ENCODE results near the gene NPIPB12.
"Not testable (repeated sequence)": the region's sequence is repeated elsewhere in the genome, so short reads cannot be mapped to it uniquely, and the experiment has no call there.

DNA sequence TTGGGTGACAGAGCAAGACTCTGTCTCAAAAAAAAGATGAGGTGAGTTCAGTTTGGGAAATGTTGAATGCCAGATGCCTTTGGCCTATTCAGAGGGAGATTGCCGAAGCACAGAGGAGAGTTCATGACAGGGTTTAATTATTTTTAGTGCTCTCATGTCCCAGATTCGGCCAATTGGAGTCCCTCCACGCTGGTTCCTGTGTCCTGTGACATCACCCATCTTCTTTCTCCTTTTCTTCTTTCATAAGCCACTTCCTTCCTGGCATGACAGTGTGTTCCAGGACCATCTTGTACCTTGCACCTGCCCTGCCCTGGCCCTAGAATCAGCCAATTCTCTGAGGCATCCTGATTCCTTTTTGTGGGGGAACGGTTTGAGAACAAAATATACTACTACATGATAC lies 34.1 kb downstream of the NPIPB12 start:
- TF ChIP-seq, protein P1, sequence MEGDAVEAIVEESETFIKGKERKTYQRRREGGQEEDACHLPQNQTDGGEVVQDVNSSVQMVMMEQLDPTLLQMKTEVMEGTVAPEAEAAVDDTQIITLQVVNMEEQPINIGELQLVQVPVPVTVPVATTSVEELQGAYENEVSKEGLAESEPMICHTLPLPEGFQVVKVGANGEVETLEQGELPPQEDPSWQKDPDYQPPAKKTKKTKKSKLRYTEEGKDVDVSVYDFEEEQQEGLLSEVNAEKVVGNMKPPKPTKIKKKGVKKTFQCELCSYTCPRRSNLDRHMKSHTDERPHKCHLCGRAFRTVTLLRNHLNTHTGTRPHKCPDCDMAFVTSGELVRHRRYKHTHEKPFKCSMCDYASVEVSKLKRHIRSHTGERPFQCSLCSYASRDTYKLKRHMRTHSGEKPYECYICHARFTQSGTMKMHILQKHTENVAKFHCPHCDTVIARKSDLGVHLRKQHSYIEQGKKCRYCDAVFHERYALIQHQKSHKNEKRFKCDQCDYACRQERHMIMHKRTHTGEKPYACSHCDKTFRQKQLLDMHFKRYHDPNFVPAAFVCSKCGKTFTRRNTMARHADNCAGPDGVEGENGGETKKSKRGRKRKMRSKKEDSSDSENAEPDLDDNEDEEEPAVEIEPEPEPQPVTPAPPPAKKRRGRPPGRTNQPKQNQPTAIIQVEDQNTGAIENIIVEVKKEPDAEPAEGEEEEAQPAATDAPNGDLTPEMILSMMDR (IDR thresholded peaks at IDR 0.05; ENCODE audit: insufficient read depth, low read length, poor library complexity, severe bottlenecking) = not testable (repeated sequence)
- not testable (repeated sequence) for TF ChIP-seq EZH2phosphoT487 (conservative IDR thresholded peaks at IDR 0.05; ENCODE audit: low read length)
